GM18951 (cell line): ENCODE results near the gene HOMER2.
"Not testable (repeated sequence)": the region's sequence is repeated elsewhere in the genome, so short reads cannot be mapped to it uniquely, and the experiment has no call there.

Experiments
- POLR2A ChIP-seq: IDR thresholded peaks from 4 replicates; pipeline ENCODE4 v1.6.1; 2011; ENCODE audit warnings: mild to moderate bottlenecking; ENCODE audit not compliant: insufficient read length, insufficient read depth; ENCODE audit errors: extremely low read depth
- in situ Hi-C: fragments of 300-500 bp; cut with MboI; formaldehyde crosslinking; loops from one replicate; pipeline ENCODE4 v1.12.0; 2022; ENCODE audit warnings: low sequenced_read_pairs, mixed read lengths, inconsistent platforms; ENCODE audit not compliant: unreplicated experiment

The HOMER2 gene

DNA sequence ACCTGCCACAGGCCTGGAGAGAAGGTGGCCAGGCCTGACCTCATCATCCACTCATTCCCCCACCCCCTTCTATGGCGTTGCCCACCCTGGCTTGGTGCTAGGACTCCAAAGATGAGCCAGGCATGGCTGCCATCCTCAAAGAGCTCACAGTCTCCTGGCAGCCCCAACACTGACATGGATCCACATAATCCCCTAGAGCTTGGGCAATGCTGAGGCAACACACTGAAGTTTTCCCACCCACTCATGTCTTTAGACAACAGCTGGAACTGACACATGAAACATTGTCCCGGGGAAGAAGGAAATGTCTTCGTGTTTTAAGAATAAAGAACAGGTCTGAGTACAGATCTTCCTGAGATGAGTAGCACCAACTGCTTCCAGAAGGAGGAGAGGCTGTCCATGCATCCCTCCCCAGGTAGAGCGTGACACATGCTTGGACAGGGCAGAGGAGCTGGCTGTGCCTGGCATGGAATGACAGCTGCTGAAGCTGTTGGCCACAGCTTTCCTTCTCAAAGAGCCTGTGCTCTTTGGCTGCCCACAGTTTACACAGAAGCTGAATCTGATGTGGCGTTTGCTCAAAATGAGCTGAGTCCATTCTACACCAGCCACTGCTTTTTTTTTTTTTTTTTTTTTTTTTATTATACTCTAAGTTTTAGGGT is 70.1 kb downstream of the HOMER2 start:
- in situ Hi-C loops, result no loop called here
- TF ChIP-seq POLR2A, result no peak

DNA sequence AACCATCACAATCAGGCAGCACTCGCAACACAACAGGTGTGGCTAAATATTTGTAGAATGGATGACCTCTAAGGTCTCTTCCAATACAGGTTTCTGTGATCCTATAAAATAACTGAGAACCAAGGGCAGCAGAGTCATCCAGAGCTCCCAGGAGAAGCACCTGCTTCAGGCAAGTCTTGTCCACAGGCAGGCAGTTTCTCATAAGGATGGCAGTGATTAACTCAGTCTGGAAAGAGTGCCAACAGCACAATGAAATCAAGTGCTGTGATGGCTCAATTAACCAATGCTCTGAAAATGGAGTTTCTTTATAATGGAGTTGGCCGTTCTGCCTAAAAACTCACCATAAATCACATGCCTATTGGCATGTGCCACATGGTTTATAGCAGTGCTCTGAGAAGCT is 70.8 kb downstream of the HOMER2 start:
- in situ Hi-C loops, result no loop called here
- no peak for TF ChIP-seq POLR2A

DNA sequence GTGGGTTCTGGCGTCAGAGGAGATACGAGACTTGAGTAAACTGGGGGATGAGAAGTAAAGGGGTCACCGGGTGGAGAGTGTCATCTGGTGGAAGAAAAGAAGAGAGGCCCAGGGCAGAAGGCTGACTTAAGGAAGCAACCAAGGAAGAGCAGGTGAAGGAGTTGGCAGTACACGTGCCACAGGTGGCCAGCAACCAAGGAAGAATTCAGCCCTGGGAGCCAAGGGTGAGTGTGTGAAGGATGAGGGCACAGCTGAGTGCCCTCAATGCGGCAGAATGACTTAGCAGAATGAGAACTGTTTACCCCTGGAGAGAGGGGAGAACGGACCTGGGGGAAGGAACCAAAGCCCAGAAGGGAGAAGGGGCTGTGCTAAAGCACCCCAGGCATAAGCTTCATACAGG is 71.8 kb downstream of the HOMER2 start:
- no peak for TF ChIP-seq POLR2A
- in situ Hi-C loops, result no loop called here

DNA sequence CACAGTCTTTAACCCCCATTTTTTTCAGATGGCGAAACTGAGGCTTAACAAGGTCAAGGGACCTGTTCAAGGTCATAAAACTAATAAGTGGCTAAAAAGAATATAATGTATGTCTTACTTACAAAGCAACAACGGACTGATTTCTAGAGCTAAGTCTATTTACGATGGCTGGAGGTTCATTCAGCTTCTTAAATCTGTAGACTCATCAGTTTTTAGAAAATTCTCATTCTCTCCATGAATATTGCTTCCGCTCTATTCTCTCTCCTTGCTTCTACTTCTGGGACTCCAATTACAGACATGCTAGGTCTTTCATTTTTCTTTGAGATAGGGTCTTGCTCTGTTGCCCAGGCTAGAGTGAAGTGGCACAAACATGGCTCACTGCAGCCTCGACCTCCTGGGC is 74.2 kb downstream of the HOMER2 start:
- no peak for TF ChIP-seq POLR2A
- in situ Hi-C loops, result no loop called here

- in situ Hi-C loops, result no loop called here
- no peak for TF ChIP-seq POLR2A
These were observed 74.7 kb downstream of the HOMER2 start for GRCh38 chr15:82877825-82878224.

GRCh38 chr15:82875411-82876003 is 77.0 kb downstream of the HOMER2 start:
- in situ Hi-C loops, result no loop called here
- TF ChIP-seq POLR2A, result no peak

- no peak for TF ChIP-seq POLR2A
- in situ Hi-C loops, result no loop called here
These were observed 77.6 kb downstream of the HOMER2 start for GRCh38 chr15:82874961-82875360.

- in situ Hi-C loops, result no loop called here
- no peak for TF ChIP-seq POLR2A
These were observed 78.3 kb downstream of the HOMER2 start for GRCh38 chr15:82874267-82874666.

DNA sequence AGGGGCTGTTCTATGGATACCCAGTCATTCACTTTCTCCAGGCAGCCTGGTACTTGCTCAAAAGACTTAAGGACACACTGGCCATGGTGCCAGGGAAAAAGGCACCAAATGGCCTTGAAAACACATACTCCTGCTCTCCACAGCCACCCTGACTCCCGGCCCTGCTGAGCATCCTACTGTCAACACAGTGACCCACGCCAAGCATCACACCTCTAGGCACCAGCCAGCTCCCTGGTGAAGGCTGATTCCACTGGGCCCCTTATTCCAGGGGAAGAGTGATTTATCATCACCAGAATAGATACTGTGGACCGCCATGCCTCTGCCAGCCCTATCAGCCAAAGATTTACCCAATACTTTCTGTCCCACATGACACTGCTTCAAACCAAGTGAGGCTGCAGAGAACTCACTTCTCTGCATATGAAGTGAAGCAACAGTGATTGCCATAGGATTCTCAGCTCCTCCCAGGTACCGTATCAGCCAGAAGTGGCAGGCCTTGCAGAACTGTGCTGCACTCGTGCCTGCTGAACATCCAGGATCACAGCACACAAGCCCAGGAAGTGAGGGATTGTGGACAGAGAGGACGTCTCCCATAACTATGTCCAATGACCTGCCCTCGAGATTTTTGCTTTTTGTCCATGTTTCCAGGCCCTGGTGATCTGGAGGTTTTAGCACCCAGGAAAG is 79.4 kb downstream of the HOMER2 start:
- in situ Hi-C loops, result no loop called here
- TF ChIP-seq POLR2A, result no peak

DNA sequence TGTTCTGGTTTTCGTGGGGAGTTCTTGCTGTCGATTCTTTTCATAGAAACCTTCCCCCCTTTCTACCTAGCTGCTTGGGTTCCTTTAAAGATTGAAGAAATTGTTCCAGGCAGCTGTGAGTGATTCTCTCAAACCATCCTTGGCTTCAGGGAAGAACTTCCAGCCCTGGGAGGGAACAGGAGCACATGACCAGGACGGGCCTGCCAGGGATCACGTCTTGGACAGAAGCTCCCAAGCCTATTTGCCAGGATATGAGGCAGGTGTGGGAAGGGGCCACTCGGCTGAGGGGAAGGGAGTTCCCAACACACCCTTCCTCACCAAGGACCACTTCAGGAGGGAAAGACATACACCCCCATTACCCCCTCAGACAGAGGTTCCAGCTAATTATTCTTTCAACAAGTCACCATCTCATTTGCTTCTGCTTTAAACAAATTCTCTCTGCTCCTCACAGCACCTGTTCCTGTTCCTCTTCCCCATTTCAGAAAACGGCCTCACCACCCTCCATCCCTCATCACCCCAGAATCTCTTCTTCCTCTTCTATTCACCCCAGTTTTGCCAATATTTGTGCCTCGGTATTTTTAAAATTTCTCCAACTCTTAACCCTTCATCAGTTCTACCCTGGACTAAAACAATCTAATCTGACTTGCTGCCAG is 80.6 kb downstream of the HOMER2 start:
- in situ Hi-C loops, result no loop called here
- TF ChIP-seq POLR2A, result no peak

GRCh38 chr15:82871358-82871757 is 81.2 kb downstream of the HOMER2 start:
- no peak for TF ChIP-seq POLR2A
- in situ Hi-C loops, result no loop called here

DNA sequence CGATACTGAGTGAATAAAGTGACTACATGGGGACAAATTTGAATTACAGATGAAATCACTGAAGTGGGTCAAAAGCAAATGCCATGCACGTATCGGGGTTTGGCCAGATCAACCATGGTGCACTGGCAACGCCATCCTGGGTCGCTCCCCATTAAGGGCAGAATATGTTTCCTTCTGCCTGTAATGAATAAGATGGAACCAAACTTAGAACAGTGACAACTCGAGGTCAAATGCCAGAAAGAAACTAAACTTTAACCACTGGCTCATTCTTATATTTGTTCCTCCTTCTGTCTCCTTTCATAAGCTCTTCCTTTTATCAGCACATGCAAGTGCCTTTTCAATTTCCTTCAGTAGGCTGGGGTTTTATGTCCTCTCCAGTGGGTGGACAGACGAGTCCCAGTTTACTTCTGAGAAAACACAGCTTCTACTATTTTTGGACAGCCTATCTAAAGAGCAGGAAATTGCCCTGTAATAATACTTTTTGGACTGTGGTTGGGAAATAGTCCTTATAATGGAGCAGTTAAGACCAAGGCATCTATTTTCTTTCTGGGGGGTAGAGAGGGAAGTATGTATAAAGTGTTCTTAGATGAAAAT is 81.7 kb downstream of the HOMER2 start:
- no peak for TF ChIP-seq POLR2A
- in situ Hi-C loops, result no loop called here

GRCh38 chr15:82865981-82866380 is 86.5 kb downstream of the HOMER2 start:
- in situ Hi-C loops, result not testable (repeated sequence)

GRCh38 chr15:82865581-82865980 is 86.9 kb downstream of the HOMER2 start:
- in situ Hi-C loops, result not testable (repeated sequence)

DNA sequence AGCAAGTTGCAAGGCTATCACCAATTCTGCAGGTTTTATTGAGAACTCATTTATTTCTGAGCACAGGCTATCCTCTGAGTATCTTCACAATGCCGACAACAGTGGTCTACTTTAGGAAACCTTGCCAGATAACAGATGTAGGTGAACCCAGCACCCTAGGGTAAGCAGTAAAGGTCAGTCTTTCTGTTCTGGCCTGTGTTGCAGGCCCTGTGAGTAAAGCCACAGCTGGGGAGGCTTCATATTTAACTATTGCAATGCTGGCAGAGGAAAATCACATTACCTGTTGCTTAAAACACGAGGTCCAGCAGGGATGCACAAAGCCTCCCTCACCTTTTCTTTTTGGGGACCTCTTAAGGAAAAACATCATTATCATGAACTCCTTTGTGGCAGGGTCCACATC is 87.6 kb downstream of the HOMER2 start:
- TF ChIP-seq POLR2A, result no peak

More for the DNA sequence above, 87.6 kb downstream of the HOMER2 start:
- in situ Hi-C loops, result no loop called here
